Calu3 (cell line): ENCODE data around the gene IQCH. TPM values are rescaled to one million over a fixed set of nuclear protein-coding genes. Genes with fewer than 3 reads are reported as not detected.
"Not testable (repeated sequence)": the region's sequence is repeated elsewhere in the genome, so short reads cannot be mapped to it uniquely, and the experiment has no call there.

Experiments used
- BruUV-seq: library from RNA; stranded (reverse); fragments of 400-500 nt; replicated peaks from 2 replicates; lab custom pipeline; 2021; lab: Mats Ljungman, UMichigan
- CTCF ChIA-PET: fragments of 300-600 bp; sonication (Branson Sonifier 250); formaldehyde crosslinking; loops from one replicate; lab custom pipeline; 2022; ENCODE audit warnings: antibody characterized with exemption; lab: Charles Lee
- DNase-seq: peaks from one replicate; pipeline ENCODE4 v3.0.0; 2022
- H3K27ac Mint-ChIP-seq: one replicate; pipeline ENCODE4 v1.8.0; 2022; ENCODE audit warnings: mixed read lengths; ENCODE audit not compliant: unreplicated experiment
- H3K27me3 Mint-ChIP-seq: one replicate; pipeline ENCODE4 v1.8.0; 2022; ENCODE audit warnings: mixed read lengths; ENCODE audit not compliant: unreplicated experiment
- H3K36me3 Mint-ChIP-seq: one replicate; pipeline ENCODE4 v1.8.0; 2022; ENCODE audit warnings: mild to moderate bottlenecking, moderate library complexity, mixed read lengths; ENCODE audit not compliant: insufficient read depth, unreplicated experiment
- H3K4me1 Mint-ChIP-seq: one replicate; pipeline ENCODE4 v1.8.0; 2022; ENCODE audit warnings: mild to moderate bottlenecking, low read depth, mixed read lengths; ENCODE audit not compliant: unreplicated experiment
- H3K4me3 Mint-ChIP-seq: one replicate; pipeline ENCODE4 v1.8.0; 2022; ENCODE audit warnings: mild to moderate bottlenecking, low read depth, moderate library complexity, mixed read lengths; ENCODE audit not compliant: unreplicated experiment
- H3K9me3 Mint-ChIP-seq: one replicate; pipeline ENCODE4 v1.8.0; 2022; ENCODE audit warnings: low read depth, mixed read lengths; ENCODE audit not compliant: unreplicated experiment
- intact Hi-C: fragments of 100-400 bp; cut with micrococcal nuclease; formaldehyde crosslinking; loops from one replicate; pipeline ENCODE4 v1.10.0; 2022; ENCODE audit not compliant: unreplicated experiment
- total RNA-seq: library from RNA; stranded (reverse); gene quantifications from 2 replicates; pipeline ENCODE4 v1.2.3, GENCODE V29; 2022
- TF ChIP-seq, protein P1 (sequence below): fragments of 200-600 bp; IDR thresholded peaks from one replicate; pipeline ENCODE4 v1.8.0; 2022; ENCODE audit warnings: antibody characterized with exemption; ENCODE audit not compliant: unreplicated experiment

IQCH gene
- total RNA-seq, 1 experiment from 2014 or later, result 5.5 TPM

DNA sequence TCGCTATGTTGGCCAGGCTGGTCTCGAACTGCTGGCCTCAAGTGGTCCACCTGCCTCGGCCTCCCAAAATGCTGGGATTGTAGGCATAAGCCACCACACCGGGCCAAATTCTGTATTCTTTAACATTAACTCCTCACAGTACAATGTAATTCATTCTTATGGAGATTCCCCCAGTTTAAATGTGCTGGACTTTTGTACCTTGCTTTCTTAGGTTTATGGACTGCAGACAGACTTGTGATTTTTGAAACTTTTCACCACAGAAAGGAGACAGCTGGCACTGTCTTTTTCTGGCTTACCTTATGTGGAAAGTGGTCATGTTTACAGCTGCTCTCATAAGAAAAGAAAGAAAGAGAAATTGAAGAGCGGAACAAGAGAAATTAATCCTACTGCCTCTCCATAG, 103.8 kb downstream of the IQCH start:
- no peak overlapping the region for H3K27ac Mint-ChIP-seq
- TF ChIP-seq, protein P1, sequence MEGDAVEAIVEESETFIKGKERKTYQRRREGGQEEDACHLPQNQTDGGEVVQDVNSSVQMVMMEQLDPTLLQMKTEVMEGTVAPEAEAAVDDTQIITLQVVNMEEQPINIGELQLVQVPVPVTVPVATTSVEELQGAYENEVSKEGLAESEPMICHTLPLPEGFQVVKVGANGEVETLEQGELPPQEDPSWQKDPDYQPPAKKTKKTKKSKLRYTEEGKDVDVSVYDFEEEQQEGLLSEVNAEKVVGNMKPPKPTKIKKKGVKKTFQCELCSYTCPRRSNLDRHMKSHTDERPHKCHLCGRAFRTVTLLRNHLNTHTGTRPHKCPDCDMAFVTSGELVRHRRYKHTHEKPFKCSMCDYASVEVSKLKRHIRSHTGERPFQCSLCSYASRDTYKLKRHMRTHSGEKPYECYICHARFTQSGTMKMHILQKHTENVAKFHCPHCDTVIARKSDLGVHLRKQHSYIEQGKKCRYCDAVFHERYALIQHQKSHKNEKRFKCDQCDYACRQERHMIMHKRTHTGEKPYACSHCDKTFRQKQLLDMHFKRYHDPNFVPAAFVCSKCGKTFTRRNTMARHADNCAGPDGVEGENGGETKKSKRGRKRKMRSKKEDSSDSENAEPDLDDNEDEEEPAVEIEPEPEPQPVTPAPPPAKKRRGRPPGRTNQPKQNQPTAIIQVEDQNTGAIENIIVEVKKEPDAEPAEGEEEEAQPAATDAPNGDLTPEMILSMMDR, result no peak
- CTCF ChIA-PET, result no interaction called here
- H3K9me3 Mint-ChIP-seq, result no peaks in the 10 kb centered on the region
- H3K4me3 Mint-ChIP-seq, result no peak overlapping the region
- H3K4me1 Mint-ChIP-seq, result no peaks in the 10 kb centered on the region
- no TSS peak for BruUV-seq
- intact Hi-C loops, result no loop called here
- no peak for DNase-seq
- H3K27me3 Mint-ChIP-seq, result no peaks in the 10 kb centered on the region
- H3K36me3 Mint-ChIP-seq, result no peaks in the 10 kb centered on the region

DNA sequence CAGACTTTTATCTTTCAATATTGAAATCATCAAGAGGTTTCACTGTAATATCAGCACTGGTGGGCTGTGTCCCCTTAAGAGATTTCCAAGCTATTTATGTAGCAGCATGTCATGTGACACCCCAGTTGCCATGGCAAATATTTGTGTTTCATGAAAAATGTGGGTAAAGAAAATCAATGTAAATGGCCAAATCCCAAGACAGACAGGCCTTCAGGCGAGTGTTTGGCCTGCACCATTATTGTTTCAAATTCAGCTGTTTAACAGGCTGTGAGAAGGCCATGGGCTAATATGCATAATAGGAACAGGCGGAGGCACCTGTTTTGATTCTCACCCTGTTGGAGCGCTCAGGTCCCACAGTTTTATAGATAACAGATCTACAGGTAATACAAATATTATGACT, 104.2 kb downstream of the IQCH start:
- Mint-ChIP-seq H3K4me1 (no peaks in the 10 kb centered on the region), H3K36me3 (no peaks in the 10 kb centered on the region), H3K27ac (no peak overlapping the region), H3K9me3 (peaks cover 2% of the 10 kb centered on the region), H3K27me3 (no peaks in the 10 kb centered on the region), H3K4me3 (no peak overlapping the region)
- intact Hi-C loops, result no loop called here
- BruUV-seq, result no TSS peak
- TF ChIP-seq, protein P1, result no peak
- CTCF ChIA-PET, result no interaction called here
- DNase-seq, result no peak

- CTCF ChIA-PET, result no interaction called here
- Mint-ChIP-seq H3K9me3 (peaks cover 2% of the 10 kb centered on the region), H3K27ac (no peak overlapping the region), H3K27me3 (no peaks in the 10 kb centered on the region), H3K4me1 (no peaks in the 10 kb centered on the region), H3K36me3 (no peaks in the 10 kb centered on the region), H3K4me3 (no peak overlapping the region)
- no peak for DNase-seq
- intact Hi-C loops, result no loop called here
- BruUV-seq, result no TSS peak
- TF ChIP-seq, protein P1, result no peak
Observed at GRCh38 chr15:67359431-67360079, 105.0 kb downstream of the IQCH start.

DNA sequence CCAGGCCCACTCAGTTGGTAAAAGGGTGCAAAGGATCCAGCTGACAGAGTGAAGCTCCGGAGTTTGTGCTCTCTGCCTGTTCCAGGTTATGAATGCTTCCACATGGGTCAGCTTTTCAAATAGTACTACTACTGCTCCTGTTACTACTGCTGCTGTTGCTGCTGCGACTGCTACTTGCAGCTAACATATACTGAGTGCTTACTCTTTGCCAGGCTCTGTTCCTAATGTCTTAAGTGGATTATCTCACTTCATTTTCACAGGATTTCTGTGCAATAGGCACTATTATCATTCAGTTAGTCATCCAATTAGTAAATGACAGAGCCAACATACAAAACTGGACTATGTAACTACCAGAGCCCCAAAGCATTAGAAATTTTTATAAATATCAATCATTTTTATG, 106.5 kb downstream of the IQCH start:
- CTCF ChIA-PET, result no interaction called here
- no peaks in the 10 kb centered on the region for H3K36me3 Mint-ChIP-seq

GRCh38 chr15:67363712-67364111, 109.1 kb downstream of the IQCH start:
- CTCF ChIA-PET, H3K4me3 Mint-ChIP-seq, H3K4me1 Mint-ChIP-seq, H3K9me3 Mint-ChIP-seq, BruUV-seq, H3K36me3 Mint-ChIP-seq, H3K27me3 Mint-ChIP-seq, DNase-seq, intact Hi-C loops, H3K27ac Mint-ChIP-seq: not testable (repeated sequence)

More for the DNA sequence above, 106.5 kb downstream of the IQCH start:
- TF ChIP-seq, protein P1, result no peak
- intact Hi-C loops, result no loop called here
- Mint-ChIP-seq H3K27me3 (no peaks in the 10 kb centered on the region), H3K9me3 (peaks cover 2% of the 10 kb centered on the region), H3K27ac (no peak overlapping the region), H3K4me1 (no peaks in the 10 kb centered on the region), H3K4me3 (no peak overlapping the region)
- no TSS peak for BruUV-seq
- DNase-seq, result no peak
